ENCODE results near the gene FLOT2.
"Not testable (repeated sequence)": the region's sequence is repeated elsewhere in the genome, so short reads cannot be mapped to it uniquely, and the experiment has no call there.

FLOT2 gene

GRCh38 chr17:28839221-28839620 is 58.3 kb downstream of the FLOT2 start:
- no peak for DNase-seq

GRCh38 chr17:28836541-28836940 is 61.0 kb downstream of the FLOT2 start:
- not testable (repeated sequence) for DNase-seq

GRCh38 chr17:28834420-28834819 is 63.1 kb downstream of the FLOT2 start:
- DNase-seq: no peak

Measured in amniotic stem cell (primary cell).